WTC11 (cell line): ENCODE results near the gene NXPH3.

Source experiments
- CBFB ChIP-seq: sonication (generic); formaldehyde crosslinking; IDR thresholded peaks from 2 replicates; pipeline ENCODE4 v1.8.1; 2022; ENCODE audit warnings: mild to moderate bottlenecking, low read depth, missing genetic modification reagents
- CTCF ChIP-seq: fragments of 200-600 bp; IDR thresholded peaks from 2 replicates; pipeline ENCODE4 v1.8.0; 2022; ENCODE audit warnings: antibody characterized with exemption
- GABPB1 ChIP-seq: sonication (generic); formaldehyde crosslinking; IDR thresholded peaks from 2 replicates; pipeline ENCODE4 v1.8.1; 2023; ENCODE audit warnings: mild to moderate bottlenecking, missing genetic modification reagents
- HMGXB4 ChIP-seq: sonication (generic); formaldehyde crosslinking; IDR thresholded peaks from 2 replicates; pipeline ENCODE4 v1.8.1; 2023; ENCODE audit warnings: mild to moderate bottlenecking, moderate library complexity, missing genetic modification reagents
- JUN ChIP-seq: sonication (generic); formaldehyde crosslinking; IDR thresholded peaks from 2 replicates; pipeline ENCODE4 v1.8.0; 2023; ENCODE audit warnings: mild to moderate bottlenecking, missing genetic modification reagents
- KAT7 ChIP-seq: sonication (generic); formaldehyde crosslinking; IDR thresholded peaks from 2 replicates; pipeline ENCODE4 v1.8.1; 2023; ENCODE audit warnings: missing genetic modification reagents, mild to moderate bottlenecking, borderline replicate concordance
- NR2C2 ChIP-seq: sonication (generic); formaldehyde crosslinking; IDR thresholded peaks from 2 replicates; pipeline ENCODE4 v1.8.0; 2022; ENCODE audit warnings: mild to moderate bottlenecking, missing genetic modification reagents
- SMAD3 ChIP-seq: sonication (generic); formaldehyde crosslinking; IDR thresholded peaks from 2 replicates; pipeline ENCODE4 v1.8.0; 2022; ENCODE audit warnings: missing genetic modification reagents, mild to moderate bottlenecking, borderline replicate concordance
- TEAD4 ChIP-seq: sonication (generic); formaldehyde crosslinking; IDR thresholded peaks from 2 replicates; pipeline ENCODE4 v1.8.0; 2022; ENCODE audit warnings: mild to moderate bottlenecking, missing genetic modification reagents
- ZNF232 ChIP-seq: sonication (generic); formaldehyde crosslinking; IDR thresholded peaks from 2 replicates; pipeline ENCODE4 v1.8.0; 2022; ENCODE audit warnings: mild to moderate bottlenecking, missing genetic modification reagents
- ZSCAN18 ChIP-seq: fragments of 250-450 bp; sonication (Bioruptor Pico); IDR thresholded peaks from 2 replicates; pipeline ENCODE4 v2.1.2; 2022; ENCODE audit warnings: mild to moderate bottlenecking, moderate library complexity

GRCh38 chr17:49565948-49566491 is 9.7 kb upstream of the NXPH3 start:
- TF ChIP-seq GABPB1 (CRISPR knock-in tag): no peak
- no peak for TF ChIP-seq TEAD4
- no peak for TF ChIP-seq CTCF
- TF ChIP-seq CBFB: no peak
- TF ChIP-seq JUN (CRISPR knock-in tag): no peak
- TF ChIP-seq ZSCAN18 (CRISPR knock-in tag): no peak
- TF ChIP-seq HMGXB4: no peak
- TF ChIP-seq SMAD3 (CRISPR knock-in tag): no peak
- no peak for TF ChIP-seq NR2C2 (CRISPR knock-in tag)
- TF ChIP-seq ZNF232 (CRISPR knock-in tag): no peak
- TF ChIP-seq KAT7 (CRISPR knock-in tag): no peak
